ENCODE measurements around the gene DCLK2.

DNA sequence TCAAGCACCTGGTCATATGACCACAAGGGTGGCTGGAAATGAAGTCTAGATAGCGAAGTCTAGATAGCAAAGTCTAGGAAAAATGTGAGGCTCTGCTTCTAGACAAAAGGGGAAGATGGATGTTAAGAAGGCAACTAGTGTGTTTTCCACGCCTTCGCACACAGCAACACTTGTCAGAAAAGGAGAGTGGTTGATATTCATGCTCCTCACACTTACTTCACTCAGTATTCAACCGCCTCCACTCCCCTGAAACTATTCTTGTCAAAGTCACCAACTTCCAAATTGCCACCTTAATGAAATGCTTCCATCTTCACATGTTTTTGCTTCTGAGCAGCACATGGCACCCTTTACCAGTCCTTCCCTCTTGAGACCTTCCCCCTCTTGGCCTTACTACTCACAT, 27.7 kb upstream of the DCLK2 start:
- TF ChIP-seq, protein P1, sequence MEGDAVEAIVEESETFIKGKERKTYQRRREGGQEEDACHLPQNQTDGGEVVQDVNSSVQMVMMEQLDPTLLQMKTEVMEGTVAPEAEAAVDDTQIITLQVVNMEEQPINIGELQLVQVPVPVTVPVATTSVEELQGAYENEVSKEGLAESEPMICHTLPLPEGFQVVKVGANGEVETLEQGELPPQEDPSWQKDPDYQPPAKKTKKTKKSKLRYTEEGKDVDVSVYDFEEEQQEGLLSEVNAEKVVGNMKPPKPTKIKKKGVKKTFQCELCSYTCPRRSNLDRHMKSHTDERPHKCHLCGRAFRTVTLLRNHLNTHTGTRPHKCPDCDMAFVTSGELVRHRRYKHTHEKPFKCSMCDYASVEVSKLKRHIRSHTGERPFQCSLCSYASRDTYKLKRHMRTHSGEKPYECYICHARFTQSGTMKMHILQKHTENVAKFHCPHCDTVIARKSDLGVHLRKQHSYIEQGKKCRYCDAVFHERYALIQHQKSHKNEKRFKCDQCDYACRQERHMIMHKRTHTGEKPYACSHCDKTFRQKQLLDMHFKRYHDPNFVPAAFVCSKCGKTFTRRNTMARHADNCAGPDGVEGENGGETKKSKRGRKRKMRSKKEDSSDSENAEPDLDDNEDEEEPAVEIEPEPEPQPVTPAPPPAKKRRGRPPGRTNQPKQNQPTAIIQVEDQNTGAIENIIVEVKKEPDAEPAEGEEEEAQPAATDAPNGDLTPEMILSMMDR (conservative IDR thresholded peaks at IDR 0.05; ENCODE audit: low read depth, low read length): no peak
- no peak for TF ChIP-seq EZH2phosphoT487 (IDR thresholded peaks at IDR 0.05; ENCODE audit: borderline replicate concordance, low read length)
